ENCODE data around the gene SIGLEC12.

DNA sequence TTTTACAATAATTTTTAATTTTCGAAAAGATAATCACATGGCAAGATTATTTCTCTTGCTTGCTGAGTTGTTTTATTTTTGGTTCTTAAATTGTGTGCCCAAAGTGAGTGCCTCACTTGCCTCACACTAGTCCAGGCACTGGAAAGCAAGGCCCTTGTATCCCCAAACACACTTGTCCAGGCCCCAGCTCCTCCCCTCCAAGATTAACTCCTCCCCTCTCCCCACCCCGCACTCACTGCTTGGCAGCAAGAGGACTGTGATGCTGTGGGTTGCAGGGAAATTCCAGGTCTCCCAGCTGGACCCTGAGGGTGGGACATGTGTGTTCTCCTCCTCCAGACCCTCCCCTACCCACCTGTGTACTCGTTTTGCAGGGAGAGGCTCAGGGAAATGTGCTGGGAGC lies 3.9 kb downstream of the SIGLEC12 start:
- TF ChIP-seq POLR2A (IDR thresholded peaks at IDR 0.05) (no peak), POLR2AphosphoS5 (IDR thresholded peaks at IDR 0.05) (no peak)
